HEK293 (cell line): ENCODE results near the gene MCF2L.

Experiments used
- CTCF ChIP-seq: fragments of 450-650 bp; formaldehyde crosslinking; IDR thresholded peaks from 2 replicates; pipeline ENCODE4 v1.5.1; 2016; ENCODE audit warnings: missing biosample characterization, missing genetic modification characterization
- ZNF701 ChIP-seq: fragments of 450-650 bp; formaldehyde crosslinking; IDR thresholded peaks from 2 replicates; pipeline ENCODE4 v1.5.1; 2016; ENCODE audit warnings: missing biosample characterization, missing genetic modification characterization

GRCh38 chr13:113073942-113074341, 104.9 kb downstream of the MCF2L start:
- TF ChIP-seq CTCF (tag by site-specific recombination) (no peak), ZNF701 (tag by site-specific recombination) (no peak)
